H1 (cell line): Measurements from ENCODE around the gene SMIM9. TPM values are rescaled to one million over a fixed set of nuclear protein-coding genes. Genes with fewer than 3 reads are reported as not detected.

Experiments used
- CTCF ChIA-PET: fragments of 300-600 bp; sonication (Branson Sonifier 250); formaldehyde crosslinking; loops from one replicate; lab custom pipeline; 2021; ENCODE audit not compliant: partially characterized antibody; lab: Charles Lee
- POLR2A ChIA-PET: fragments of 300-600 bp; sonication (Branson Sonifier 250); formaldehyde crosslinking; loops from one replicate; lab custom pipeline; 2021; ENCODE audit warnings: inconsistent platforms; ENCODE audit not compliant: partially characterized antibody; lab: Charles Lee
- DNase-seq, 2 experiments: peaks; one replicate each; pipeline versions ENCODE4 v3.0.0 to v3.0.0-alpha.2; 2010 to 2022; ENCODE audit warnings: low spot score in 2 of 2, low read depth in 1 of 2, mixed read lengths in 1 of 2
- FAIRE-seq: peaks from 2 replicates; lab custom pipeline; 2011; peaks lifted over from hg19 to GRCh38; lab: Jason Lieb, UNC
- H2AFZ ChIP-seq: 2 replicates; pipeline ENCODE4 v1.8.1; 2012; ENCODE audit warnings: low read length, inconsistent platforms
- H2AK5ac ChIP-seq: 2 replicates; pipeline ENCODE4 v1.6.1; 2013; ENCODE audit warnings: low read depth, low read length
- H2BK120ac ChIP-seq: replicated peaks from 2 replicates; pipeline ENCODE3; 2013; ENCODE audit warnings: low read depth, low read length, inconsistent platforms
- H2BK12ac ChIP-seq: 2 replicates; pipeline ENCODE4 v1.6.1; 2013; ENCODE audit warnings: low read depth, low read length
- H2BK15ac ChIP-seq: 2 replicates; pipeline ENCODE4 v1.6.1; 2013; ENCODE audit warnings: low read length
- H2BK20ac ChIP-seq: 2 replicates; pipeline ENCODE4 v1.6.1; 2013; ENCODE audit warnings: low read length
- H2BK5ac ChIP-seq: 2 replicates; pipeline ENCODE4 v1.6.1; 2013; ENCODE audit warnings: low read depth, low read length
- H3K14ac ChIP-seq: 2 replicates; pipeline ENCODE4 v1.6.1; 2013; ENCODE audit warnings: inconsistent platforms; ENCODE audit not compliant: insufficient read length
- H3K18ac ChIP-seq: 2 replicates; pipeline ENCODE4 v1.6.1; 2013; ENCODE audit warnings: low read length; ENCODE audit errors: extremely low read depth
- H3K23ac ChIP-seq: 2 replicates; pipeline ENCODE4 v1.6.1; 2013; ENCODE audit warnings: inconsistent platforms; ENCODE audit not compliant: insufficient read length
- H3K23me2 ChIP-seq: 2 replicates; pipeline ENCODE4 v1.6.1; 2013; ENCODE audit warnings: low read depth, low read length
- H3K27ac ChIP-seq: 2 replicates; pipeline ENCODE4 v1.6.1; 2011; ENCODE audit warnings: low read depth, low read length, inconsistent platforms
- H3K27me3 ChIP-seq, 4 experiments: replicated peaks in 1 of 4; 1 replicate in 1 of 4; 2 replicates in 3 of 4; pipeline versions ENCODE4 v1.6.1 to v1.8.1; 2011 to 2013; ENCODE audit warnings: low read length in 3 of 4, mild to moderate bottlenecking in 3 of 4, inconsistent platforms in 2 of 4, mixed read lengths in 2 of 4, moderate library complexity in 1 of 4; ENCODE audit not compliant: control insufficient read depth in 3 of 4, insufficient read depth in 3 of 4; ENCODE audit errors: extremely low read depth in 1 of 4
- H3K36me3 ChIP-seq, 4 experiments: 2 replicates each; pipeline versions ENCODE4 v1.6.1 to v1.8.1; 2011 to 2013; ENCODE audit warnings: mild to moderate bottlenecking in 4 of 4, low read length in 3 of 4, moderate library complexity in 2 of 4, control low read depth in 1 of 4, inconsistent platforms in 1 of 4; ENCODE audit not compliant: insufficient read depth in 4 of 4, control insufficient read depth in 2 of 4
- H3K4ac ChIP-seq: replicated peaks from 2 replicates; pipeline ENCODE3; 2013; ENCODE audit warnings: low read length, low read depth, mixed read lengths, inconsistent platforms; ENCODE audit not compliant: insufficient read length
- H3K4me1 ChIP-seq, 4 experiments: replicated peaks in 1 of 4; 1 replicate in 1 of 4; 2 replicates in 3 of 4; pipeline versions ENCODE4 v1.6.1 to v1.8.1; 2011 to 2013; ENCODE audit warnings: low read length in 3 of 4, inconsistent platforms in 2 of 4, mixed read lengths in 1 of 4; ENCODE audit not compliant: insufficient read depth in 4 of 4, control insufficient read depth in 3 of 4
- H3K4me2 ChIP-seq, 2 experiments: 2 replicates each; pipeline versions ENCODE4 v1.6.1 to v1.8.1; 2011 to 2013; ENCODE audit warnings: low read depth in 2 of 2, low read length in 2 of 2, control low read depth in 1 of 2, inconsistent platforms in 1 of 2, mild to moderate bottlenecking in 1 of 2; ENCODE audit not compliant: insufficient read depth in 1 of 2
- H3K4me3 ChIP-seq, 4 experiments: fragments of 200-600, 300-600 bp in 1 of 4; sonication (generic), shearing (Covaris generic), sonication (Bioruptor Twin) in 1 of 4; 2 replicates each; pipeline versions ENCODE4 v1.5.1 to v1.8.1; 2011 to 2016; ENCODE audit warnings: low read length in 4 of 4, low read depth in 3 of 4, control low read depth in 2 of 4, inconsistent platforms in 2 of 4, mild to moderate bottlenecking in 2 of 4, mixed read lengths in 1 of 4, moderate library complexity in 1 of 4; ENCODE audit not compliant: insufficient read depth in 2 of 4; ENCODE audit errors: extremely low read depth in 1 of 4
- H3K56ac ChIP-seq: replicated peaks from 2 replicates; pipeline ENCODE3; 2013; ENCODE audit warnings: low read depth, mild to moderate bottlenecking, mixed read lengths, low read length, inconsistent platforms; ENCODE audit not compliant: insufficient read length
- H3K79me1 ChIP-seq: 2 replicates; pipeline ENCODE4 v1.6.1; 2013; ENCODE audit warnings: low read depth, low read length, control low read depth
- H3K79me2 ChIP-seq, 2 experiments: 2 replicates each; pipeline versions ENCODE4 v1.6.1 to v1.8.1; 2012 to 2013; ENCODE audit warnings: low read length in 2 of 2, mild to moderate bottlenecking in 2 of 2, inconsistent platforms in 1 of 2; ENCODE audit not compliant: insufficient read depth in 2 of 2, control insufficient read depth in 1 of 2
- H3K9ac ChIP-seq, 4 experiments: replicated peaks in 1 of 4; 1 replicate in 1 of 4; 2 replicates in 3 of 4; pipeline versions ENCODE4 v1.6.1 to v1.8.1; 2011 to 2013; ENCODE audit warnings: low read depth in 3 of 4, low read length in 3 of 4, control low read depth in 2 of 4, mild to moderate bottlenecking in 2 of 4, moderate library complexity in 2 of 4, inconsistent platforms in 1 of 4; ENCODE audit errors: extremely low read depth in 1 of 4
- H3K9me3 ChIP-seq, 2 experiments: 2 replicates each; pipeline versions ENCODE4 v1.6.1 to v1.8.1; 2012 to 2013; ENCODE audit warnings: mild to moderate bottlenecking in 2 of 2, moderate library complexity in 2 of 2, control low read depth in 1 of 2, inconsistent platforms in 1 of 2, low read depth in 1 of 2, low read length in 1 of 2, mixed read lengths in 1 of 2; ENCODE audit not compliant: insufficient read depth in 2 of 2
- H4K20me1 ChIP-seq, 2 experiments: replicated peaks in 1 of 2; 2 replicates each; pipeline versions ENCODE3 to v1.8.1; 2011 to 2013; ENCODE audit warnings: inconsistent platforms in 2 of 2, low read length in 2 of 2, mild to moderate bottlenecking in 1 of 2; ENCODE audit not compliant: insufficient read depth in 2 of 2, control insufficient read depth in 1 of 2
- H4K5ac ChIP-seq: 2 replicates; pipeline ENCODE4 v1.6.1; 2013; ENCODE audit warnings: low read length, low read depth, mixed read lengths, inconsistent platforms; ENCODE audit not compliant: insufficient read length
- H4K8ac ChIP-seq: 2 replicates; pipeline ENCODE4 v1.8.0; 2013; ENCODE audit warnings: mild to moderate bottlenecking, moderate library complexity, low read length, inconsistent platforms; ENCODE audit not compliant: insufficient read depth; ENCODE audit errors: extremely low read depth
- H4K91ac ChIP-seq: replicated peaks from 2 replicates; pipeline ENCODE3; 2013; ENCODE audit warnings: low read length, mixed read lengths, inconsistent platforms; ENCODE audit not compliant: insufficient read length
- CEBPB ChIP-seq: IDR thresholded peaks from 2 replicates; pipeline ENCODE4 v1.6.1; 2012; ENCODE audit warnings: low read depth, low read length
- WGBS, 2 experiments: shearing (Covaris generic) in 1 of 2; methylation state at CpG; one replicate each; pipeline versions ENCODE4 v1.1.6 to v1.1.7; 2013 to 2015; ENCODE audit warnings: low lambda C conversion rate in 2 of 2, mixed read lengths in 2 of 2, inconsistent platforms in 1 of 2, low coverage in 1 of 2, missing lambda C conversion rate in 1 of 2; ENCODE audit not compliant: insufficient replicate concordance in 2 of 2, insufficient coverage in 1 of 2, insufficient read length in 1 of 2; ENCODE audit errors: extremely low coverage in 1 of 2, missing lambda C conversion rate in 1 of 2; 5-methylcytosine and 5-hydroxymethylcytosine counted together
- polyA plus RNA-seq, 7 experiments: library from polyadenylated mRNA; depleted of rRNA in 3 of 7; stranded (reverse) in 5 of 7; unstranded in 2 of 7; fragments of >200 nt in 5 of 7; fragments of 200-250 nt in 2 of 7; gene quantifications; 1 replicate in 5 of 7; 2 replicates in 1 of 7; 4 replicates in 1 of 7; pipeline versions ENCODE4 v1.2.1 to v1.2.3, GENCODE V29; 2011 to 2013; ENCODE audit warnings: missing spikeins in 2 of 7, mixed read lengths in 2 of 7
- total RNA-seq: library from RNA; stranded (reverse); fragmentation: NEBNext Ultra II Directional; extraction: Animal tissue kit (Norgen Biotek cat#: 25700); gene quantifications from 2 replicates; pipeline ENCODE4 v1.2.1, GENCODE V29; 2021

SMIM9 gene
- total and polyA plus RNA-seq, 2 of the 8 experiments (the other 6 are each of a cell fraction or from before 2014, with no cell fraction given): not detected

- H3K23ac ChIP-seq: no peak overlapping the region
- no peak for FAIRE-seq
- no peak overlapping the region for H4K8ac ChIP-seq
- H3K56ac ChIP-seq: no peak overlapping the region
- no peak overlapping the region for H2AK5ac ChIP-seq
- TF ChIP-seq CEBPB: no peak
- TF ChIP-seq, all 59 proteins: peak for 0
- Histone ChIP-seq H3K79me1 (no peaks in the 10 kb centered on the region), H3K4me3 (no peak overlapping the region), H3K36me3 (peaks cover 23 to 50% (median 39%) of the 10 kb centered on the region in 4 experiments), H4K91ac (no peak overlapping the region), H3K27ac (no peak overlapping the region), H3K4ac (no peak overlapping the region), H2BK12ac (no peak overlapping the region), H3K4me2 (no peak overlapping the region), H3K4me1 (no peaks in the 10 kb centered on the region), H2AFZ (no peak overlapping the region), H3K27me3 (no peaks in the 10 kb centered on the region), H3K9me3 (no peaks in the 10 kb centered on the region), H3K14ac (no peak overlapping the region), H4K20me1 (peaks cover 5 to 10% of the 10 kb centered on the region in 2 experiments), H4K5ac (no peak overlapping the region), H2BK5ac (no peak overlapping the region), H3K23me2 (no peaks in the 10 kb centered on the region), H3K79me2 (no peaks in the 10 kb centered on the region), H2BK20ac (no peak overlapping the region), H2BK120ac (no peak overlapping the region), H3K9ac (no peak overlapping the region), H2BK15ac (no peak overlapping the region), H3K18ac (no peak overlapping the region)
- 88% methylated on average over 2 of the region's 2 CpGs; no CpG with 5 or more reads in 1 of the 2 experiments for WGBS, 2 experiments
- DNase-seq: no peak
- ChIA-PET CTCF (interaction anchor here (0.9 kb wide), 1 partner anchor 8 kb away, joined by 3 read pairs; no protein-coding TSS in a partner anchor), POLR2A (interaction anchor here (1.3 to 12.2 kb wide), 4 partner anchors 10 to 63 kb away, joined by 3 to 146 read pairs (median 5); partner anchors contain the start of gene DKC1)
Measured at GRCh38 chrX:154776753-154777152, 57.7 kb downstream of the SMIM9 start.
